A673 (cell line): ENCODE results near the gene KAZN. TPM values are rescaled to one million over a fixed set of nuclear protein-coding genes. Genes with fewer than 3 reads are reported as not detected.

ENCODE experiments used
- BruUV-seq: library from RNA; stranded (reverse); fragments of 400-500 nt; replicated peaks from 2 replicates; lab custom pipeline; 2021; lab: Mats Ljungman, UMichigan
- CTCF ChIA-PET: fragments of 300-600 bp; sonication (Branson Sonifier 250); formaldehyde crosslinking; loops from one replicate; lab custom pipeline; 2022; ENCODE audit warnings: antibody characterized with exemption; lab: Charles Lee
- POLR2A ChIA-PET: fragments of 300-600 bp; sonication (Branson Sonifier 250); formaldehyde crosslinking; loops from one replicate; lab custom pipeline; 2022; ENCODE audit warnings: antibody characterized with exemption; ENCODE audit not compliant: low non-redundant PET; lab: Charles Lee
- DNase-seq: peaks from one replicate; pipeline ENCODE4 v3.0.0-alpha.2; 2015; ENCODE audit warnings: low spot score
- H3K27ac ChIP-seq: fragments of 200-600 bp; sonication (generic); 2 replicates; pipeline ENCODE4 v1.5.1; 2016; ENCODE audit warnings: mixed run types, low read depth, mild to moderate bottlenecking, mixed read lengths, antibody characterized with exemption, low read length; ENCODE audit not compliant: poor library complexity, severe bottlenecking
- H3K27me3 ChIP-seq: fragments of 200-600 bp; sonication (generic); replicated peaks from 2 replicates; pipeline ENCODE4 v1.6.1; 2017; ENCODE audit warnings: mixed run types, low read depth, mild to moderate bottlenecking, mixed read lengths, antibody characterized with exemption, low read length; ENCODE audit not compliant: insufficient read depth, poor library complexity
- H3K36me3 ChIP-seq: fragments of 200-600 bp; sonication (generic); 2 replicates; pipeline ENCODE4 v1.6.1; 2016; ENCODE audit warnings: mixed run types, mild to moderate bottlenecking, mixed read lengths, antibody characterized with exemption, low read length; ENCODE audit not compliant: insufficient read depth, poor library complexity, severe bottlenecking
- H3K4me1 ChIP-seq: fragments of 200-600 bp; sonication (generic); 2 replicates; pipeline ENCODE4 v1.6.1; 2017; ENCODE audit warnings: mixed run types, mild to moderate bottlenecking, mixed read lengths, antibody characterized with exemption, low read length; ENCODE audit not compliant: insufficient read depth, poor library complexity, severe bottlenecking
- H3K4me3 ChIP-seq: fragments of 200-600 bp; sonication (generic); 2 replicates; pipeline ENCODE4 v1.5.1; 2016; ENCODE audit warnings: low read depth, mixed run types, mild to moderate bottlenecking, mixed read lengths, low read length; ENCODE audit not compliant: poor library complexity, severe bottlenecking
- H3K9me3 ChIP-seq: fragments of 200-600 bp; sonication (generic); 2 replicates; pipeline ENCODE4 v1.6.1; 2016; ENCODE audit warnings: mixed run types, low read depth, mild to moderate bottlenecking, mixed read lengths, antibody characterized with exemption, low read length; ENCODE audit not compliant: poor library complexity, severe bottlenecking
- EZH2 ChIP-seq: fragments of 200-600 bp; sonication (generic); IDR thresholded peaks from 2 replicates; pipeline ENCODE4 v1.6.1; 2017; ENCODE audit warnings: borderline replicate concordance, low read depth, mild to moderate bottlenecking, mixed read lengths, antibody characterized with exemption, low read length; ENCODE audit not compliant: poor library complexity, severe bottlenecking
- intact Hi-C: fragments of 100-400 bp; cut with micrococcal nuclease; formaldehyde crosslinking; loops from one replicate; pipeline ENCODE4 v1.10.0; 2022; ENCODE audit not compliant: unreplicated experiment
- total RNA-seq: library from RNA; stranded (reverse); gene quantifications from 2 replicates; pipeline ENCODE4 v1.2.3, GENCODE V29; 2021
- TF ChIP-seq, protein P1 (sequence below): fragments of 300-800, 200-600 bp; sonication (generic); conservative IDR thresholded peaks from 2 replicates; pipeline ENCODE4 v1.5.1; 2017; ENCODE audit warnings: low read depth, mild to moderate bottlenecking, antibody characterized with exemption, low read length, moderate library complexity, mixed read lengths

KAZN gene
- total RNA-seq, 1 experiment from 2014 or later: 8.0 TPM

DNA sequence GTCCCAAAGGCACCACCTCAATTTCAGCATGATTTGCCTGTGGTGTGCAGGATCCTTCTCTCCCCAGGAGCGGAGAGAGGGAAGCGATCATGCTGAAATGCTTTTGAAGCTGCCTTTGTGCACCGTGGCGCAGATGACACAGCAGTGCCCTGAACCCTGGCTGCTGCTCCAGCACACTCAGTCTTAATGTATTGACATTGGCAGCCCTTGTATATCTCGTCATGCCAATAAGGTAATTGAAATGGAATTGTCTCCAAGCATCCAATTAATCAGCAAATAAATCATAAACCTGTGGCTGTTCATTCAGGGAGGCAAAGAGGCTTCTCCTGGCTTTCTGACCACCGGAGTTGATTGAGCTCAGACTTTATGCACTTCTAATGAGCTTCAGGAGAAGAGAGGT, 139.8 kb downstream of the KAZN start:
- Histone ChIP-seq H3K9me3 (no peaks in the 10 kb centered on the region), H3K4me3 (no peak overlapping the region), H3K36me3 (no peaks in the 10 kb centered on the region), H3K27me3 (no peaks in the 10 kb centered on the region), H3K27ac (no peak overlapping the region), H3K4me1 (peaks cover 28% of the 10 kb centered on the region)
- POLR2A ChIA-PET: no interaction called here
- no peak for TF ChIP-seq EZH2
- TF ChIP-seq, protein P1, sequence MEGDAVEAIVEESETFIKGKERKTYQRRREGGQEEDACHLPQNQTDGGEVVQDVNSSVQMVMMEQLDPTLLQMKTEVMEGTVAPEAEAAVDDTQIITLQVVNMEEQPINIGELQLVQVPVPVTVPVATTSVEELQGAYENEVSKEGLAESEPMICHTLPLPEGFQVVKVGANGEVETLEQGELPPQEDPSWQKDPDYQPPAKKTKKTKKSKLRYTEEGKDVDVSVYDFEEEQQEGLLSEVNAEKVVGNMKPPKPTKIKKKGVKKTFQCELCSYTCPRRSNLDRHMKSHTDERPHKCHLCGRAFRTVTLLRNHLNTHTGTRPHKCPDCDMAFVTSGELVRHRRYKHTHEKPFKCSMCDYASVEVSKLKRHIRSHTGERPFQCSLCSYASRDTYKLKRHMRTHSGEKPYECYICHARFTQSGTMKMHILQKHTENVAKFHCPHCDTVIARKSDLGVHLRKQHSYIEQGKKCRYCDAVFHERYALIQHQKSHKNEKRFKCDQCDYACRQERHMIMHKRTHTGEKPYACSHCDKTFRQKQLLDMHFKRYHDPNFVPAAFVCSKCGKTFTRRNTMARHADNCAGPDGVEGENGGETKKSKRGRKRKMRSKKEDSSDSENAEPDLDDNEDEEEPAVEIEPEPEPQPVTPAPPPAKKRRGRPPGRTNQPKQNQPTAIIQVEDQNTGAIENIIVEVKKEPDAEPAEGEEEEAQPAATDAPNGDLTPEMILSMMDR: no peak
- no TSS peak for BruUV-seq
- intact Hi-C loops: loop anchor here (10.0 kb wide), 1 partner anchor 623 kb away; no protein-coding TSS in a partner anchor
- no peak for DNase-seq
- CTCF ChIA-PET: no interaction called here

DNA sequence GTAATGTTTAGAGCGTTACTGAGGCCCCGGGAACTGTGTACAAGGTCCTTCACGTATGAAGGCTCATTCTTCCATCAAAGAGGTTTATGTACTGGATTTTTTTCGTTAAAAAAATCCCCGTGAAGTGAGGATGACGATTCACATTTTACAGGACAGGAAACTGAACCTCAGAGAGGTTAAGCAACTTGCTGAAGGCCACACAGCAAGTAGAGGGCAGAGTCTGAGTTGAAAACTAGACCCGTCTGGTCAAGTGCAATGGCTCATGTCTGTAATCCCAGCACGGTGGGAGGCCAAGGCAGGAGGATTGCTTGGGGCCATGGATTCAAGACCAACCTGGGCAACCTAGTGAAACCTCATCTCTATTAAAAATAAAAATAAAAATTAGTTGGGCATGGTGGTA, 140.2 kb downstream of the KAZN start:
- no peak for DNase-seq
- no TSS peak for BruUV-seq
- Histone ChIP-seq H3K4me1 (peaks cover 24% of the 10 kb centered on the region), H3K27ac (no peak overlapping the region), H3K27me3 (no peaks in the 10 kb centered on the region), H3K36me3 (no peaks in the 10 kb centered on the region), H3K9me3 (no peaks in the 10 kb centered on the region), H3K4me3 (no peak overlapping the region)
- intact Hi-C loops: loop anchor here (10.0 kb wide), 1 partner anchor 624 kb away; no protein-coding TSS in a partner anchor
- CTCF ChIA-PET: no interaction called here
- no peak for TF ChIP-seq EZH2
- TF ChIP-seq, protein P1: no peak
- POLR2A ChIA-PET: interaction anchor here (0.7 kb wide), 1 partner anchor 947 kb away, joined by 5 read pairs; no protein-coding TSS in a partner anchor

GRCh38 chr1:14739082-14739832, 140.8 kb downstream of the KAZN start:
- no peaks in the 10 kb centered on the region for H3K36me3 ChIP-seq
- BruUV-seq: no TSS peak
- no peaks in the 10 kb centered on the region for H3K27me3 ChIP-seq
- no peak overlapping the region for H3K27ac ChIP-seq
- TF ChIP-seq, protein P1: no peak
- TF ChIP-seq EZH2: no peak
- H3K4me3 ChIP-seq: no peak overlapping the region
- no peaks in the 10 kb centered on the region for H3K9me3 ChIP-seq
- CTCF ChIA-PET: no interaction called here
- peaks cover 20% of the 10 kb centered on the region for H3K4me1 ChIP-seq
- POLR2A ChIA-PET: interaction anchor here (0.7 kb wide), 1 partner anchor 948 kb away, joined by 5 read pairs; no protein-coding TSS in a partner anchor
- intact Hi-C loops: loop anchor here (10.0 kb wide), 1 partner anchor 624 kb away; no protein-coding TSS in a partner anchor
- no peak for DNase-seq
